HG03175 (cell line): ENCODE results near the gene UBXN6.

Source experiments
- ATAC-seq: cut with Tn5 transposase; IDR thresholded peaks from one replicate; pipeline ENCODE4 v1.9.1; 2021; ENCODE audit warnings: mild to moderate bottlenecking, moderate library complexity; ENCODE audit not compliant: unreplicated experiment

The UBXN6 gene

DNA sequence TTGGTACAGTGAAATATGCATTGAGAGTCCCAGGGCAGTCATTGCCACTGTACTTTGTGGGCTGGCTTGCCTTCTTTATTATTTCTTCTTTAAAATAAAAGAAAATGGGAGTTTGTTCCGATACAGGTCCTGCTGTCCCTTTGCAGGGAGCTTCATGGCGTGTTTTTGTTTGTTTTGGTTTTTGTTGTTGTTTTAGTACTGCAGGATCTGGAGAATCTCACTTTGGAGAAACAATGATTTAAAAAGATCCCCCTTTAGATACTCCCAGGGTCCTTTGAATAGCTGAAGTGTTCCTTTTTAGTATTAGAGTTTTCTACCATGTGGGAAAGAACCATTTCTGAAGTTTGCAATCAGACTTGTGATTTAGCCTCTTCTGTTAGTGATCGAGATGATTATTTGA is 44.0 kb downstream of the UBXN6 start:
- no peak for ATAC-seq

DNA sequence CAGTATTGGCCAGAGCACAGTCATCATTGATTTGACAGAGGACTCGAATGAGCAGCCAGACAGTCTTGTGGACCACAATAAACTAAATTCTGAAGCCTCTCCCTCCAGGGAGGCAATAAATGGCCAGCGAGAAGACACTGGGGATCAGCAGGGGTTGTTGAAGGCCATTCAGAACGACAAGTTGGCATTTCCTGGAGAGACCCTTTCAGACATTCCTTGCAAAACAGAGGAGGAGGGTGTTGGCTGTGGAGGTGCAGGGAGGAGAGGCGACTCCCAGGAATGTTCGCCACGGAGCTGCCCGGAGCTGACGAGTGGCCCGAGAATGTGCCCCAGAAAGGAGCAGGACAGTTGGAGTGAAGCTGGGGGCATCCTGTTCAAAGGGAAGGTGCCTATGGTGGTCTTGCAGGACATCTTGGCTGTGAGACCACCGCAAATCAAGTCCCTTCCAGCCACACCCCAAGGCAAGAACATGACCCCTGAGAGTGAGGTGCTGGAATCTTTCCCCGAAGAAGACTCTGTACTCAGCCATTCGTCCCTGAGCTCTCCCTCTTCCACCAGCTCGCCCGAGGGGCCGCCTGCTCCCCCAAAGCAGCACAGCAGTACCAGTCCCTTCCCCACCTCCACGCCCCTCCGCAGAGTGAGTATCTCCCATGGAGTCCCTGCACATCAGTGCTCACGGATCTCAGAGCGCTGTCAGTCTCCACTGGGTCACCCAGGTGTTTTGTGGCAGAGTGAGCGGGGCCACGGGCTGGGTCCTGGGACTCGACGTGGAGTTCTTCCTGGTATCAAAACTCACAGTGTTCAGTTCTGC is 48.3 kb downstream of the UBXN6 start:
- ATAC-seq = no peak

DNA sequence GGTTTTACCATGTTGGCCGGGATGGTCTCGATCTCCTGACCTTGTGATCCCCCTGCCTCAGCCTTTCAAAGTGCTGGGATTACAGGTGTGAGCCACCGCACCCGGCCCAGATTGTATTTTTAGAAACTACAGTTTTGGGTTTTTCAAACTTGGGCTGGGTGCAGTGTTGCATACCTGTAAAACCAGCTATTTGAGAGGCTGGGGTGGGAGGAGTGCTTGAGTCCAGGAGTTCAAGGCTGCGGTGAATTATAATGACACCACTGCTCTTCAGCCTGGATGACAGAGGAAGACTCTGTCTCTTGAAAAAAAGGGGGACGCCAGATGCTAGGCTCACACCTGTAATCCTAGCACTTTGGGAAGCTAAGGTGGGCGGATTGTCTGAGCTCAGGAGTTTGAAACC is 51.0 kb downstream of the UBXN6 start:
- no peak for ATAC-seq

DNA sequence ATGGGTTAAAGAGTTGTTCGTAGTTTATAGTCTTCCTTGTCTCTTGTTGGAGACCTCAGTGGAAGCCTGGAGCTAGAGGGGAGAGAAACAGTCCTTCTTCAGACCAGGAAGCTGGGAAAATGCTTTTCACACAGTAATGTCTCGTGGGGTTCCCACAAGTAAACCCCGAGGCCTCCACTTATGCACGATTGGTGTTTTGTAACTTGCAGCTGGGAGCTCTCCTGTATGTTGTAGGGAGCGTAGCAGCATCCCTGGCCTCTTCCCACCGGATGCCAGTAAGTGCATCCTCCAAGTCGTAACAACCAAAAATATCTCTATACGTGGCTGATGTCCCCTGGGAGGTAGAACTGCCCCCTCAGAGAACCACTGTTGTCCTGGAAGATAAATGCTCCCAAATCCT is 51.6 kb downstream of the UBXN6 start:
- no peak for ATAC-seq

DNA sequence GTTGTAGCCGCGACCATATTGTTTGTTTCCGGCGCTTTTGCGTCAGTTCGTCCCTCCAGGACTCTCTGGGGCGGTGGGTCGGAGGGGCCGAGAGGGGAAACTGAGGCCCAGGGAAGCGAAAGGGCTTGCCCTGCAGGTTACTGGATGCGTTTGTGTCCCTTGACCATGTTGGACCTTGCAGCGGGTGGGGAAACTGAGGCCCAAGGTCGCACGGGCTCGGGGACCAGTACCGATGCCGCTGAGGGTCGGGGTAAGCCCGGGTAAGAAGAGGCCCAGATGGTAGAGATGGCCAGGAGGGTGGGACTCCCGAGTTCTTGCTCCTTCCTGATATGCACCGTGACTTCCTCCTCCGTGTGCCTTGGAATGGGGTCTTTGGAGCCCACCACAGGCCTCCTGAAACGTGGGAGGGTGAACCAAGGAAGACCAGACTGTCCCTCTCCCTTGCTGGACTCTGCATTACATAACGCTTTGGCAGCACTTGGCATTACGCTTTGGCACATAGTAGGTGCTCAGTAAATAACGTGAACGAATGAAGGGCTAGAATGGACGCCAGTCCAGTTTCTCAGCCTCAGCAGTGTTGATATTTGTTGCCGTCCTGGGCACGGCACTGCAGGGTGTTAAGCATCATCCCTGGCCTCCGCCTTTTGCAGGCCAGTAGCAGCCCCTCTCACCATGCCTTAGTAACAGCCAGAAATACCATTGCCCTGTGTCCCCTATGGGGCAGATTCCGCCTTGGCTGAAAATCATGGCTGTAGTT is 54.4 kb downstream of the UBXN6 start:
- ATAC-seq = no peak

DNA sequence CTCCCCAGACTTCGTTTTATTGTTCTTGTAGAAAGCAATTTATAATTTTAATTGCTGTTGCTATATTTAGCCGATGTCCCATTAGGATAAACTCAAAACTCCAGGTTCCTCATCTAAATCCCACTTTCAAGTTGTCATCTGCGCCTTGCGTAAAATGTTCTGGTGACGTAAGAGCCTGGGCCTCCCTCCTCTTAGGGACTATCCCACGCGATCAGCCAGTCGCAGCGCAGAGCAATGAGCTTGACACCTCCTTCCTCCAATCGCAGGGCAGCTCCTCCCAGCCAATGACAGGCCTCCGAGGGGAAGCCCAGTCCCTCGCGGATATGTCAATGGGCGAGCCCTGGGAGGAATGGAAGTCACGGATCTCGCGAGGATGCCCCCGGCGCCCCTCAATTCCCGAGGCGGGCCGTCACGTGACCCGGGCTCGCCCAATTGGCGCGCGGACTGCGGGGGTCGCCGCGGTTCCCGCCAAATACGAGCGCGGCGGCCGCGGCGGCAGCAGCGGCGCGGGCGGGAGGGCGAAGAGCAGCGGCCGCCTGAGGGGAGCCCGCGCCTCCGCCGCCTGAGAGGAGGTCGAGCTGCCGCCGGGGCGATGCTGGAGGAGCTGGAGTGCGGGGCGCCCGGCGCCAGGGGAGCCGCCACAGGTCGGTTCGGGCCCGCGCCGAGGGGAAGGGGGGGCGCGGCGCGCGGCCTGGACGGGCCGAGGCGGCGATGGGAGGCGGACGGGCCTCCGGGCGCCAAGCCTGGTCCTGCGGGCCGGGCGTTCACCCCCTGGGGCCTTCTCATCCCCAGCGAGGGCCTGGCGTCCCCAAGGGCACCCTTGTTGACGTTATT is 55.2 kb downstream of the UBXN6 start, which contains the start of gene CHAF1A:
CHAF1A (plus strand) TSS at position 470 of the 834 bp plus-strand sequence; CDS start at position 593, 123 bp downstream.
- peak; percentile 88 for ATAC-seq

DNA sequence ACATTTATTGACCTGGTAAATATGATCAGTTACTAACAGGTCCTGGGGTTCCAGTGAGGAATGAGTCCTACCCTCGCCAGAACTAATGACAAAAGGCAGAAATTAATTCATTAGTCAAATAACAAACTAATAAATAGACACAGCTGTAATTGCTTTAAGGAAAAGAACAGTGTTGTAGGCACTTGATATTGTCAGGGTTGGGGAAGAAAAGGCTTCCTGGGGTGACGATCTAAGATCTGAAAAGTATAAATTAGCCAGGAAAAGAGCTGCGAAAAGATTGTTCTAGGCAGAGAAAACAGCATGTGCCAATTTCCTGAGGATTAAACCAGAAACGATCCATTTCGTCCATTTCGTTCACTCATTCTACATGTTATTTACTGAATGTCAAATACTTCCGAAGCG is 55.8 kb downstream of the UBXN6 start:
- ATAC-seq = no peak

DNA sequence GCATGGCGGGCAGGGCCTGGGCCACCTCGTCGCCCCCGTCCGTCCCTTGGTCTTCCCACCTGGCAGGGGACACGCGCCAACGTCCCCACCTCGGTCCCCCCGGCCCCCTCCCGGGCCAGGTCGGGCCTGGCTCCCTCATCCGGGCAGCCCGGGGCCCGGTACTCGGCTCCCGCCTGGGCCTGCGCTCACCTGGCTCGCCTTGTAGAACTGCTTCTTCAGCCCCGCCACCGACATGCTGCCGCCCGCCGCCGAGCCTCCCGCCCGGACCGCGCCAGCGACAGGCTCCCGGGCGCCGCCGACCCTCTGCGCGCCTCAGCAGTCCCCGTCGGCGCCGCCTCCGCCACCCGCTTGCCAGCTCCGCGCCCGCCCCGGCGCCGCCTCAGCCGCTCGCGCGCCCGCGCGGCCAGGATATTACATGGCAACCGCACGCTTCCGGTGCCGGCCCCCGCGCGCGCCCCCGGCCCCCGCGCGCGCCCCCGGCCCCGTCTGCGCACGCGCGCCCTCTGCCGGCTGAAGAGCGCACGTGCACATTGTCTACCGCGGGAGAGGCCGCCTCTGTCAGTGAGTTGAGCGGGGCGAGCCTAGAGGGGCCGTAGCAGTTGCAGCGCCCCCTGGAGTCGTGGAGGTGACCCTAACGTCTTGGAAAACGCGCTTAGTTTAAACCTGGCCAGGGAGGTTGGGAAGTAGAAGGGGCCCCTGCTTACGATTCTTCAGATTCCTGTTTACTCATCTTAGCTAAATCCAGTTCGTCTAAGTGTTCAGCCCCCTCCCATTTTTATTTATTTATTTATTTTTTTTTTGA is 57.3 kb downstream of the UBXN6 start, which contains the start of gene SH3GL1:
SH3GL1 (minus strand) TSS at position 413 of the 802 bp plus-strand sequence; CDS start at position 234, 179 bp downstream.
- peak; percentile 63 for ATAC-seq

DNA sequence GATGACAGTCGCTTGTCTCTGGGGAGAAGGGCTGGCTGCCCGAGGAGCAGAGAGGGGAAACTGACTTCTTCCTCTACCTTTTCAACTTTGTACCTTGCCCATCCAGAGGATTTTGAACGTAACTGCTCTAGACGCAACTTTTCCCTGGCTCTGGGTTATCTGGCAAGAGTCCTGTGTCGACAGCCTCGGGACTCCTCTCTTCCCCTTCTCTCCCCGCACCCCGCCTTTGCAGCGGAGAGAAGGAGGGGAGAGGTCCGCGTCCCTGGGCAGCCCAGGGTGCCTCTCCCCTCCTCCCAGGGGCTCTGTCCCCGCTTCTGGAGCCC is 57.8 kb downstream of the UBXN6 start:
- ATAC-seq = peak; percentile 2

DNA sequence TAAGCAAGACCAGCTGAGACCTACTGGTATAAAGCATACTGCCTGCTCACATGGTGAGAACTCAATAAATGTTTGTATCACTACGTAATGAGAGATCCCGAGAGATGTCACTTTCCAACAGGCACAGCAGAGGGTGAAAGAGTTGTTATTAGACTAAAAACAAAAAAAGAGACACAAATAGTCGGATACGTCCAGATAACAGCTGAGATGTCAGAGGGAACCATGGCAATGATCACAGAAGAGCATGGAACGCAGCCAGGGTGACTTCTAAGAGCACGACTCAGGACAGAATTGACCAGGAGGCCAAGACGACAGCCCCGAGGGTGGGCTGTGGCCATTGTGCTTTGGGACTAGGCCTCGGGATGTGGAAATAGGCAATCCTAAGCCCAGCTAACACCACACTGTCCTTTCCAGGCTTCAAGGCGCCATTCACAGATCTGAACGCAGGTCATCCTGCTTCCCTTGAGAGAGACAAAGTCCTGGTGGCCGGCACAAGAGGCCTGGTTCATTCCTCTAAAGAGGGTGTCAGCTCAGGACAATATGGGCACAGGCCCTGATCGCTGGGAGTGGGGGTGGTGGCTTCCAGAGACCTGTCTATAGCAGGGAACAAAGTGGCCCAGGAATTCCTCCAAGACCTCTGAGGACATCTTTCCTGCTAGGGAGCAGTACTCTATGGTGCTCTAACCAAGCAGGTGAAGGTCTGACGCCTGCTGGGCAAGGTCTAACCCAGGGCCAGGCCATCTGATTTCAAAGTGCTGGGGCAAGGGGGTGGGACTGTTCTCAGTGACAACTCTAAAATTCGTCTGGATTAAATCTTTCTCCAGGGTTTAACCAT is 60.4 kb downstream of the UBXN6 start:
- ATAC-seq = no peak
